Measurements from ENCODE around the gene MMP17. TPM values are rescaled to one million over a fixed set of nuclear protein-coding genes. Genes with fewer than 3 reads are reported as not detected.

Gene MMP17
- polyA plus RNA-seq, 1 donor from 2014 or later: 79.0 TPM

GRCh38 chr12:131894981-131895639 is 66.9 kb downstream of the MMP17 start:
- H4K20me1 ChIP-seq (ENCODE audit: insufficient read depth): peaks cover 14% of the 10 kb centered on the region
- H3K4me3 ChIP-seq (ENCODE audit: low read length): peak overlapping the region; percentile 94
- TF ChIP-seq TAF1 (IDR thresholded peaks at IDR 0.05; ENCODE audit: low read depth) (peak; percentile 1), RAD21 (conservative IDR thresholded peaks at IDR 0.05) (no peak)
- no peaks in the 10 kb centered on the region for H3F3A ChIP-seq (ENCODE audit: insufficient read depth, low read length, poor library complexity, severe bottlenecking)
- no peaks in the 10 kb centered on the region for H3K9me2 ChIP-seq (ENCODE audit: insufficient read depth, low read length)
- H3K27ac ChIP-seq (ENCODE audit: low read length): no peak overlapping the region
- no peak overlapping the region for H2AFZ ChIP-seq (ENCODE audit: low read depth, low read length)
- H3K9ac ChIP-seq (ENCODE audit: low read length): peak overlapping the region; percentile 77
- H3K9me3 ChIP-seq (ENCODE audit: low read length): no peaks in the 10 kb centered on the region
- H3K79me2 ChIP-seq (replicated peaks; ENCODE audit: insufficient read depth, low read length): peaks cover 43% of the 10 kb centered on the region
- H3K27me3 ChIP-seq (ENCODE audit: insufficient read depth, low read depth, low read length): no peaks in the 10 kb centered on the region
- H3K36me3 ChIP-seq (ENCODE audit: insufficient read depth, low read length): no peaks in the 10 kb centered on the region
- H3K4me2 ChIP-seq (ENCODE audit: low read length): peak overlapping the region; percentile 95

- no peaks in the 10 kb centered on the region for H3F3A ChIP-seq (ENCODE audit: insufficient read depth, low read length, poor library complexity, severe bottlenecking)
- H3K36me3 ChIP-seq (ENCODE audit: insufficient read depth, low read length): no peaks in the 10 kb centered on the region
- H3K4me2 ChIP-seq (ENCODE audit: low read length): peak overlapping the region; percentile 95
- H3K27ac ChIP-seq (ENCODE audit: low read length): no peak overlapping the region
- no peaks in the 10 kb centered on the region for H3K27me3 ChIP-seq (ENCODE audit: insufficient read depth, low read depth, low read length)
- no peak overlapping the region for H2AFZ ChIP-seq (ENCODE audit: low read depth, low read length)
- peak overlapping the region; percentile 77 for H3K9ac ChIP-seq (ENCODE audit: low read length)
- H4K20me1 ChIP-seq (ENCODE audit: insufficient read depth): peaks cover 14% of the 10 kb centered on the region
- TF ChIP-seq EP300 (conservative IDR thresholded peaks at IDR 0.05; ENCODE audit: poor library complexity, severe bottlenecking) (no peak), TAF1 (IDR thresholded peaks at IDR 0.05; ENCODE audit: low read depth) (no peak), REST (IDR thresholded peaks at IDR 0.05; ENCODE audit: borderline replicate concordance) (no peak), MXI1 (conservative IDR thresholded peaks at IDR 0.05; ENCODE audit: poor library complexity, severe bottlenecking) (no peak), POLR2AphosphoS5 (IDR thresholded peaks at IDR 0.05) (no peak), EZH2 (IDR thresholded peaks at IDR 0.05; ENCODE audit: borderline replicate concordance, insufficient read depth, low read length, poor library complexity, severe bottlenecking) (no peak), RAD21 (conservative IDR thresholded peaks at IDR 0.05) (no peak), SMC3 (conservative IDR thresholded peaks at IDR 0.05; ENCODE audit: poor library complexity) (no peak)
- TF ChIP-seq, protein P1, sequence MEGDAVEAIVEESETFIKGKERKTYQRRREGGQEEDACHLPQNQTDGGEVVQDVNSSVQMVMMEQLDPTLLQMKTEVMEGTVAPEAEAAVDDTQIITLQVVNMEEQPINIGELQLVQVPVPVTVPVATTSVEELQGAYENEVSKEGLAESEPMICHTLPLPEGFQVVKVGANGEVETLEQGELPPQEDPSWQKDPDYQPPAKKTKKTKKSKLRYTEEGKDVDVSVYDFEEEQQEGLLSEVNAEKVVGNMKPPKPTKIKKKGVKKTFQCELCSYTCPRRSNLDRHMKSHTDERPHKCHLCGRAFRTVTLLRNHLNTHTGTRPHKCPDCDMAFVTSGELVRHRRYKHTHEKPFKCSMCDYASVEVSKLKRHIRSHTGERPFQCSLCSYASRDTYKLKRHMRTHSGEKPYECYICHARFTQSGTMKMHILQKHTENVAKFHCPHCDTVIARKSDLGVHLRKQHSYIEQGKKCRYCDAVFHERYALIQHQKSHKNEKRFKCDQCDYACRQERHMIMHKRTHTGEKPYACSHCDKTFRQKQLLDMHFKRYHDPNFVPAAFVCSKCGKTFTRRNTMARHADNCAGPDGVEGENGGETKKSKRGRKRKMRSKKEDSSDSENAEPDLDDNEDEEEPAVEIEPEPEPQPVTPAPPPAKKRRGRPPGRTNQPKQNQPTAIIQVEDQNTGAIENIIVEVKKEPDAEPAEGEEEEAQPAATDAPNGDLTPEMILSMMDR (IDR thresholded peaks at IDR 0.05; ENCODE audit: poor library complexity, severe bottlenecking): no peak
- H3K79me2 ChIP-seq (replicated peaks; ENCODE audit: insufficient read depth, low read length): peaks cover 48% of the 10 kb centered on the region
- no peaks in the 10 kb centered on the region for H3K9me2 ChIP-seq (ENCODE audit: insufficient read depth, low read length)
- peak overlapping the region; percentile 94 for H3K4me3 ChIP-seq (ENCODE audit: low read length)
- no peaks in the 10 kb centered on the region for H3K9me3 ChIP-seq (ENCODE audit: low read length)
These were observed 67.5 kb downstream of the MMP17 start for GRCh38 chr12:131895640-131896079.

Measured in neural cell (in vitro differentiated cells).